GM12878 (cell line): ENCODE data around the gene C11orf58.

Experiments used
- CEBPB ChIP-seq, 2 experiments: fragments of 150-350 bp in 1 of 2; IDR thresholded peaks; 2 replicates each; pipeline ENCODE4 v1.6.1; 2012 to 2014; ENCODE audit warnings: low read depth in 2 of 2, low read length in 2 of 2, borderline replicate concordance in 1 of 2, inconsistent platforms in 1 of 2
- CHD1 ChIP-seq: IDR thresholded peaks from 2 replicates; pipeline ENCODE4 v1.6.1; 2012; ENCODE audit warnings: low read depth, low read length, improper control_type of control experiment
- CTCF ChIP-seq, 3 experiments: IDR thresholded peaks in 2 of 3; conservative IDR thresholded peaks in 1 of 3; 2 replicates each; pipeline ENCODE4 v1.5.1; 2011; ENCODE audit warnings: low read depth in 3 of 3, low read length in 3 of 3, mild to moderate bottlenecking in 3 of 3, control low read depth in 2 of 3, moderate library complexity in 2 of 3, inconsistent platforms in 1 of 3, mixed read lengths in 1 of 3; ENCODE audit not compliant: control insufficient read depth in 2 of 3, insufficient read depth in 1 of 3; ENCODE audit errors: extremely low read depth in 1 of 3
- EP300 ChIP-seq, 2 experiments: fragments of 150-350 bp in 1 of 2; IDR thresholded peaks; 2 replicates each; pipeline ENCODE4 v1.6.1; 2011 to 2012; ENCODE audit warnings: low read depth in 2 of 2, low read length in 2 of 2, borderline replicate concordance in 1 of 2, improper control_type of control experiment in 1 of 2, inconsistent platforms in 1 of 2; ENCODE audit not compliant: control insufficient read depth in 1 of 2
- SUPT20H ChIP-seq: IDR thresholded peaks from 2 replicates; pipeline ENCODE4 v1.6.1; 2011; ENCODE audit warnings: low read depth, mild to moderate bottlenecking, low read length, moderate library complexity, borderline replicate concordance; ENCODE audit not compliant: control insufficient read depth
- TARDBP ChIP-seq: IDR thresholded peaks from 2 replicates; pipeline ENCODE4 v1.6.1; 2016; ENCODE audit warnings: borderline replicate concordance

GRCh38 chr11:16772141-16772512 lies 33.7 kb downstream of the C11orf58 start:
- no peak for TF ChIP-seq CHD1
- no peak for TF ChIP-seq CTCF (IDR thresholded peaks at IDR 0.05 in 2 of 3, conservative IDR thresholded peaks at IDR 0.05 in 1 of 3; ENCODE audit: control insufficient read depth in 2 of 3, extremely low read depth in 1 of 3, insufficient read depth in 1 of 3, low read depth in 3 of 3, low read length in 3 of 3)
- TF ChIP-seq TARDBP: no peak
- TF ChIP-seq SUPT20H: no peak
- no peak for TF ChIP-seq CEBPB (IDR thresholded peaks at IDR 0.05; ENCODE audit: borderline replicate concordance in 1 of 2, low read depth in 2 of 2, low read length in 2 of 2)
- TF ChIP-seq EP300 (IDR thresholded peaks at IDR 0.05; ENCODE audit: borderline replicate concordance in 1 of 2, control insufficient read depth in 1 of 2, low read depth in 2 of 2, low read length in 2 of 2): no peak
